ENCODE results near the gene CHMP6.

The CHMP6 gene

GRCh38 chr17:80949451-80950421 is 41.9 kb upstream of the CHMP6 start:
- no peaks in the 10 kb centered on the region for H3K4me1 ChIP-seq (ENCODE audit: control insufficient read depth, insufficient read depth, low read length)
- no peaks in the 10 kb centered on the region for H3K27me3 ChIP-seq (ENCODE audit: control insufficient read depth, insufficient read depth, low read length)
- no peak overlapping the region for H3K4me2 ChIP-seq (ENCODE audit: low read length)
- no peak overlapping the region for H3K4me3 ChIP-seq (ENCODE audit: low read length)
- no peaks in the 10 kb centered on the region for H3K9me3 ChIP-seq (replicated peaks; ENCODE audit: low read length)
- H3K36me3 ChIP-seq (ENCODE audit: insufficient read depth, low read length), result peaks cover 27% of the 10 kb centered on the region
- no peak overlapping the region for H3K9ac ChIP-seq (ENCODE audit: low read depth, low read length)

GRCh38 chr17:80950466-80951120 is 41.0 kb upstream of the CHMP6 start:
- Histone ChIP-seq H3K4me1 (ENCODE audit: control insufficient read depth, insufficient read depth, low read length) (no peaks in the 10 kb centered on the region), H3K9me3 (replicated peaks; ENCODE audit: low read length) (no peaks in the 10 kb centered on the region), H3K36me3 (ENCODE audit: insufficient read depth, low read length) (peaks cover 27% of the 10 kb centered on the region), H3K4me3 (ENCODE audit: low read length) (no peak overlapping the region), H3K27me3 (ENCODE audit: control insufficient read depth, insufficient read depth, low read length) (no peaks in the 10 kb centered on the region), H3K4me2 (ENCODE audit: low read length) (no peak overlapping the region), H3K9ac (ENCODE audit: low read depth, low read length) (no peak overlapping the region)

GRCh38 chr17:80951121-80952090 is 40.2 kb upstream of the CHMP6 start:
- no peak overlapping the region for H3K4me3 ChIP-seq (ENCODE audit: low read length)
- peaks cover 19% of the 10 kb centered on the region for H3K36me3 ChIP-seq (ENCODE audit: insufficient read depth, low read length)
- no peaks in the 10 kb centered on the region for H3K4me1 ChIP-seq (ENCODE audit: control insufficient read depth, insufficient read depth, low read length)
- H3K4me2 ChIP-seq (ENCODE audit: low read length), result no peak overlapping the region
- no peaks in the 10 kb centered on the region for H3K27me3 ChIP-seq (ENCODE audit: control insufficient read depth, insufficient read depth, low read length)
- no peaks in the 10 kb centered on the region for H3K9me3 ChIP-seq (replicated peaks; ENCODE audit: low read length)
- no peak overlapping the region for H3K9ac ChIP-seq (ENCODE audit: low read depth, low read length)

GRCh38 chr17:80952291-80952690 is 39.4 kb upstream of the CHMP6 start:
- H3K4me1 ChIP-seq (ENCODE audit: control insufficient read depth, insufficient read depth, low read length), result no peaks in the 10 kb centered on the region
- H3K27me3 ChIP-seq (ENCODE audit: control insufficient read depth, insufficient read depth, low read length), result no peaks in the 10 kb centered on the region
- H3K4me3 ChIP-seq (ENCODE audit: low read length), result no peak overlapping the region
- peaks cover 16% of the 10 kb centered on the region for H3K36me3 ChIP-seq (ENCODE audit: insufficient read depth, low read length)
- H3K9me3 ChIP-seq (replicated peaks; ENCODE audit: low read length), result no peaks in the 10 kb centered on the region
- no peak overlapping the region for H3K9ac ChIP-seq (ENCODE audit: low read depth, low read length)
- H3K4me2 ChIP-seq (ENCODE audit: low read length), result no peak overlapping the region

GRCh38 chr17:80953471-80954315 is 37.9 kb upstream of the CHMP6 start:
- no peak overlapping the region for H3K4me3 ChIP-seq (ENCODE audit: low read length)
- no peak overlapping the region for H3K4me2 ChIP-seq (ENCODE audit: low read length)
- H3K9ac ChIP-seq (ENCODE audit: low read depth, low read length), result no peak overlapping the region
- H3K4me1 ChIP-seq (ENCODE audit: control insufficient read depth, insufficient read depth, low read length), result peaks cover 2% of the 10 kb centered on the region
- no peaks in the 10 kb centered on the region for H3K9me3 ChIP-seq (replicated peaks; ENCODE audit: low read length)
- no peaks in the 10 kb centered on the region for H3K27me3 ChIP-seq (ENCODE audit: control insufficient read depth, insufficient read depth, low read length)
- H3K36me3 ChIP-seq (ENCODE audit: insufficient read depth, low read length), result peaks cover 11% of the 10 kb centered on the region

- Histone ChIP-seq H3K9ac (ENCODE audit: low read depth, low read length) (no peak overlapping the region), H3K4me3 (ENCODE audit: low read length) (no peak overlapping the region), H3K4me1 (ENCODE audit: control insufficient read depth, insufficient read depth, low read length) (peaks cover 16% of the 10 kb centered on the region), H3K9me3 (replicated peaks; ENCODE audit: low read length) (no peaks in the 10 kb centered on the region), H3K4me2 (ENCODE audit: low read length) (no peak overlapping the region), H3K36me3 (ENCODE audit: insufficient read depth, low read length) (peaks cover 11% of the 10 kb centered on the region), H3K27me3 (ENCODE audit: control insufficient read depth, insufficient read depth, low read length) (no peaks in the 10 kb centered on the region)
Observed at GRCh38 chr17:80955078-80955477, 36.6 kb upstream of the CHMP6 start.

- H3K9me3 ChIP-seq (replicated peaks; ENCODE audit: low read length), result no peaks in the 10 kb centered on the region
- H3K9ac ChIP-seq (ENCODE audit: low read depth, low read length), result no peak overlapping the region
- H3K4me2 ChIP-seq (ENCODE audit: low read length), result no peak overlapping the region
- peaks cover 11% of the 10 kb centered on the region for H3K36me3 ChIP-seq (ENCODE audit: insufficient read depth, low read length)
- peaks cover 19% of the 10 kb centered on the region for H3K4me1 ChIP-seq (ENCODE audit: control insufficient read depth, insufficient read depth, low read length)
- H3K4me3 ChIP-seq (ENCODE audit: low read length), result no peak overlapping the region
- no peaks in the 10 kb centered on the region for H3K27me3 ChIP-seq (ENCODE audit: control insufficient read depth, insufficient read depth, low read length)
Observed at GRCh38 chr17:80955671-80956280, 35.9 kb upstream of the CHMP6 start.

- no peak overlapping the region for H3K4me3 ChIP-seq (ENCODE audit: low read length)
- peaks cover 6% of the 10 kb centered on the region for H3K36me3 ChIP-seq (ENCODE audit: insufficient read depth, low read length)
- H3K9me3 ChIP-seq (replicated peaks; ENCODE audit: low read length), result no peaks in the 10 kb centered on the region
- H3K4me1 ChIP-seq (ENCODE audit: control insufficient read depth, insufficient read depth, low read length), result peaks cover 25% of the 10 kb centered on the region
- no peak overlapping the region for H3K9ac ChIP-seq (ENCODE audit: low read depth, low read length)
- H3K27me3 ChIP-seq (ENCODE audit: control insufficient read depth, insufficient read depth, low read length), result no peaks in the 10 kb centered on the region
- H3K4me2 ChIP-seq (ENCODE audit: low read length), result no peak overlapping the region
Observed at GRCh38 chr17:80956321-80957190, 35.1 kb upstream of the CHMP6 start.

- Histone ChIP-seq H3K4me3 (ENCODE audit: low read length) (no peak overlapping the region), H3K9ac (ENCODE audit: low read depth, low read length) (no peak overlapping the region), H3K27me3 (ENCODE audit: control insufficient read depth, insufficient read depth, low read length) (no peaks in the 10 kb centered on the region), H3K36me3 (ENCODE audit: insufficient read depth, low read length) (peaks cover under 1% of the 10 kb centered on the region), H3K9me3 (replicated peaks; ENCODE audit: low read length) (no peaks in the 10 kb centered on the region), H3K4me2 (ENCODE audit: low read length) (no peak overlapping the region), H3K4me1 (ENCODE audit: control insufficient read depth, insufficient read depth, low read length) (peaks cover 28% of the 10 kb centered on the region)
Observed at GRCh38 chr17:80957461-80957941, 34.1 kb upstream of the CHMP6 start.
